Subcutaneous adipose tissue (tissue), 4 donors: ENCODE results near the gene ITIH2. TPM values are rescaled to one million over a fixed set of nuclear protein-coding genes. Genes with fewer than 3 reads are reported as not detected.

ENCODE experiments used
- CTCF ChIP-seq: fragments of 450-650 bp; IDR thresholded peaks from one replicate; pipeline ENCODE4 v1.5.1; 2016; ENCODE audit warnings: low read depth, mild to moderate bottlenecking, control low read depth, antibody characterized with exemption, moderate library complexity
- total RNA-seq, 4 donors: library from RNA; depleted of rRNA; stranded (reverse); fragments of >200 nt; gene quantifications; one replicate each; pipeline ENCODE4 v1.1.0, GENCODE V29; 2016

The ITIH2 gene
- total RNA-seq, 4 donors from 2014 or later: not detected

DNA sequence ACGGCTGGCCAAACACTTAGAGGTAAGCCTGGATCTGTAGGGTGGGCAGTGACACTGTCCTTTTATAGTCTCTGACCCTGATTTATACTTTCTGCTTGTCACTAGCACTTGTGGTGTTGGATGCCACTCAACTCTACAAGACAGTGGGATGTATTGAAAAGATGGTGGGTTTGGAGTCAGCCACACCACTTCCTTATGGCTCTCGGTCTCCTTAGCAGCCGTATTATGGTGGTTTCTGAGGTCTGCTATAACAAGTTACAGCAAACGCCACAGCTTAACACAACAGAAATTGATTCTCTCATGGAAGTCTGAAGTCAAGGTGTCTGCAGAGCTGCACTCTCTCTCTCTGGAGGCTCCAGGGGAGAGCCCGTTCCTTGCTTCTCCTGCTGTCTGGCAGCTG lies 14.7 kb downstream of the ITIH2 start:
- TF ChIP-seq CTCF: no peak

GRCh38 chr10:7718685-7719084 lies 15.6 kb downstream of the ITIH2 start:
- TF ChIP-seq CTCF: no peak

GRCh38 chr10:7720478-7720877 lies 17.4 kb downstream of the ITIH2 start:
- TF ChIP-seq CTCF: no peak

DNA sequence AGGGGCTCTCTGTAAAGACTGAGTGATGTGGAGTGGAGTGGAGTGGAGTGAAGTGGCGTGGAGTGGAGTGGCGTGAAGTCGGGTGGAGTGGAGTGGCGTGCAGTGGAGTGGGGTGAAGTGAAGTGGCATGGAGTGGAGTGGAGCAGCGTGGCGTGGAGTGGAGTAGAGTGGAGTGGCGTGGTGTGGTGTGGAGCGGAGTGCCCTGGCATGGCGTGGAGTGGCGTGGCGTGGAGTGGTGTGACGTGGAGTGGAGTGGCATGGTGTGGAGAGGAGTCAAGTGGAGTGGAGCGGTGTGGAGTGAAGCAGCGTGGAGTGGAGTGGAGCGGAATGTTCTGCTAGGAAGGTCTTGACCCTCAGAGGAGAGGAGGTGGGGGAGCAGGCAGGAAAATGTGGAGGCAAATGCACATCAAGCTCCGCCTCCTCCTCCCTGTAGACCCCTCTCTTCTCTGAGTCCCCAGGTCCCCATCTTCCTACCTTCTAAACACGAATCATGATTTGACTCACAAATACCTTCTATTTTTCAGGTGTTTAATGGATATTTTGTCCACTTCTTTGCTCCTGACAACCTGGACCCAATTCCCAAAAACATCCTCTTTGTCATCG lies 19.9 kb downstream of the ITIH2 start:
- no peak for TF ChIP-seq CTCF

- TF ChIP-seq CTCF: no peak
Observed at GRCh38 chr10:7734821-7735220, 31.7 kb downstream of the ITIH2 start.

- TF ChIP-seq CTCF: no peak
Observed at GRCh38 chr10:7738536-7739407, 35.7 kb downstream of the ITIH2 start.

DNA sequence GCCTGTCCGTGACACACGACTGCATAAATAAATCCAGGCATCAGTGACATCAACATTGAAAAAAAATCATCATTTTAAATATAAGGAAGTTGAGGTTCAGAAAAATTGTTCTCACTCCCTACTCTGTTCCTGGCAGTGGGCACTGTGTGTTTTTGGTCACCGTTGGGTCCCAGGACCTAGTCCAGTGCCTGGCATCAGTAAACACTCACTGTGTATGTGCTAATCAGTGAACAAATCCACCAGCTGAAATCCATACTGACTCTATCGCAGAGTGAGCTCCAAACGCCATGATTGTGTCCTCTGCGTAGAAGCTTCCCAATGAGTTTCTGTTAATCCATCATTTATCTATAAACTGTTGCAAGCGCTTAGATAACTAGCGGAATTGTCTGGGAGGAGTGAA lies 41.2 kb downstream of the ITIH2 start:
- TF ChIP-seq CTCF: no peak
